ENCODE results near the gene STPG3.

DNA sequence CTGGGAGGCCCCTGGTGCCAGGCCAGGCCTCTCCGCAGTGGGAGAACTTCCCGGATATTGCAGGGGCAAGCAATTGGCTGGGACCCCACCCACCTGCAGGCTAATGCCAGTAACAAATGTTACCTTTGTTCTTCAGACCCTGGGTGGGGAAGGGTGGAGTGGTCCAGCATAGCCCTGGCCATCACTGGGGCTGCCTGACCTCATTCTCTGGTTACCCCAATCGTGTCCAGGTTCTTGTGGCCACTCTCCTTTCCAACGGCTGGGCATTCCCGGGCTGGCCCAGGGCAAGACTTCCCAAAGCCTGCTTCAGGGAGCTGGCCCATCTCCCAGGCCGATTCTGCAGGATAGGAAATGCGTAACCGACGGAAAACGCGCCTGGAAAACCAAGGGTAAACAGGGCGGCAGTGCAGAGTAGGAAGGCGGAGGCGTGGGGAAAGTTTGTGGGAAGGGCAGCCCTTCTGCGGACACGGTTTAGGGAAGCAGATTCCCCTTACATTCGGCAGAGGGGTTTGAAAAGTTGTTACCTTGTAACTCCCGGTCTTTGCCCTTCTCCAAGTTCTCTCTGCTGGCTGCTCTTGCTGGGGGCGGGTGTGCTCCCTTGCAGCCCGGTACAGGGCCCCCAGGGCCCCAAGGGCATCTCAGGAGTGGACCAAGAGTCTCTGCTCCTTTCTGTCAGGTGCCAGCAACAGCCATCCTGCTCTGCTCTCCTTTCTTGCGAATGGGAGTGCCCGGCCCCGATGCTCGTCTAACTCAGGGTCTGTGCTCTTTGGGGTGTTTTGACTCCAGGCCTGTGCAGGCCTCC lies 47.5 kb downstream of the STPG3 start:
- TF ChIP-seq, protein P1, sequence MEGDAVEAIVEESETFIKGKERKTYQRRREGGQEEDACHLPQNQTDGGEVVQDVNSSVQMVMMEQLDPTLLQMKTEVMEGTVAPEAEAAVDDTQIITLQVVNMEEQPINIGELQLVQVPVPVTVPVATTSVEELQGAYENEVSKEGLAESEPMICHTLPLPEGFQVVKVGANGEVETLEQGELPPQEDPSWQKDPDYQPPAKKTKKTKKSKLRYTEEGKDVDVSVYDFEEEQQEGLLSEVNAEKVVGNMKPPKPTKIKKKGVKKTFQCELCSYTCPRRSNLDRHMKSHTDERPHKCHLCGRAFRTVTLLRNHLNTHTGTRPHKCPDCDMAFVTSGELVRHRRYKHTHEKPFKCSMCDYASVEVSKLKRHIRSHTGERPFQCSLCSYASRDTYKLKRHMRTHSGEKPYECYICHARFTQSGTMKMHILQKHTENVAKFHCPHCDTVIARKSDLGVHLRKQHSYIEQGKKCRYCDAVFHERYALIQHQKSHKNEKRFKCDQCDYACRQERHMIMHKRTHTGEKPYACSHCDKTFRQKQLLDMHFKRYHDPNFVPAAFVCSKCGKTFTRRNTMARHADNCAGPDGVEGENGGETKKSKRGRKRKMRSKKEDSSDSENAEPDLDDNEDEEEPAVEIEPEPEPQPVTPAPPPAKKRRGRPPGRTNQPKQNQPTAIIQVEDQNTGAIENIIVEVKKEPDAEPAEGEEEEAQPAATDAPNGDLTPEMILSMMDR (IDR thresholded peaks at IDR 0.05), result no peak
- TF ChIP-seq, protein P2, sequence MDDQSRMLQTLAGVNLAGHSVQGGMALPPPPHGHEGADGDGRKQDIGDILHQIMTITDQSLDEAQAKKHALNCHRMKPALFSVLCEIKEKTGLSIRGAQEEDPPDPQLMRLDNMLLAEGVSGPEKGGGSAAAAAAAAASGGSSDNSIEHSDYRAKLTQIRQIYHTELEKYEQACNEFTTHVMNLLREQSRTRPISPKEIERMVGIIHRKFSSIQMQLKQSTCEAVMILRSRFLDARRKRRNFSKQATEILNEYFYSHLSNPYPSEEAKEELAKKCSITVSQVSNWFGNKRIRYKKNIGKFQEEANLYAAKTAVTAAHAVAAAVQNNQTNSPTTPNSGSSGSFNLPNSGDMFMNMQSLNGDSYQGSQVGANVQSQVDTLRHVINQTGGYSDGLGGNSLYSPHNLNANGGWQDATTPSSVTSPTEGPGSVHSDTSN (IDR thresholded peaks at IDR 0.05), result no peak
- no peak for TF ChIP-seq EZH2phosphoT487 (IDR thresholded peaks at IDR 0.05; ENCODE audit: borderline replicate concordance, low read depth)
- no peak for TF ChIP-seq JUND (IDR thresholded peaks at IDR 0.05)
- no peak for TF ChIP-seq YY1 (IDR thresholded peaks at IDR 0.05; ENCODE audit: low read depth)
- TF ChIP-seq, protein P3, sequence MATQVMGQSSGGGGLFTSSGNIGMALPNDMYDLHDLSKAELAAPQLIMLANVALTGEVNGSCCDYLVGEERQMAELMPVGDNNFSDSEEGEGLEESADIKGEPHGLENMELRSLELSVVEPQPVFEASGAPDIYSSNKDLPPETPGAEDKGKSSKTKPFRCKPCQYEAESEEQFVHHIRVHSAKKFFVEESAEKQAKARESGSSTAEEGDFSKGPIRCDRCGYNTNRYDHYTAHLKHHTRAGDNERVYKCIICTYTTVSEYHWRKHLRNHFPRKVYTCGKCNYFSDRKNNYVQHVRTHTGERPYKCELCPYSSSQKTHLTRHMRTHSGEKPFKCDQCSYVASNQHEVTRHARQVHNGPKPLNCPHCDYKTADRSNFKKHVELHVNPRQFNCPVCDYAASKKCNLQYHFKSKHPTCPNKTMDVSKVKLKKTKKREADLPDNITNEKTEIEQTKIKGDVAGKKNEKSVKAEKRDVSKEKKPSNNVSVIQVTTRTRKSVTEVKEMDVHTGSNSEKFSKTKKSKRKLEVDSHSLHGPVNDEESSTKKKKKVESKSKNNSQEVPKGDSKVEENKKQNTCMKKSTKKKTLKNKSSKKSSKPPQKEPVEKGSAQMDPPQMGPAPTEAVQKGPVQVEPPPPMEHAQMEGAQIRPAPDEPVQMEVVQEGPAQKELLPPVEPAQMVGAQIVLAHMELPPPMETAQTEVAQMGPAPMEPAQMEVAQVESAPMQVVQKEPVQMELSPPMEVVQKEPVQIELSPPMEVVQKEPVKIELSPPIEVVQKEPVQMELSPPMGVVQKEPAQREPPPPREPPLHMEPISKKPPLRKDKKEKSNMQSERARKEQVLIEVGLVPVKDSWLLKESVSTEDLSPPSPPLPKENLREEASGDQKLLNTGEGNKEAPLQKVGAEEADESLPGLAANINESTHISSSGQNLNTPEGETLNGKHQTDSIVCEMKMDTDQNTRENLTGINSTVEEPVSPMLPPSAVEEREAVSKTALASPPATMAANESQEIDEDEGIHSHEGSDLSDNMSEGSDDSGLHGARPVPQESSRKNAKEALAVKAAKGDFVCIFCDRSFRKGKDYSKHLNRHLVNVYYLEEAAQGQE (IDR thresholded peaks at IDR 0.05; ENCODE audit: low read depth, low read length), result no peak
- TF ChIP-seq TEAD4 (IDR thresholded peaks at IDR 0.05; ENCODE audit: borderline replicate concordance, insufficient read depth), result no peak
- TF ChIP-seq, protein P4, sequence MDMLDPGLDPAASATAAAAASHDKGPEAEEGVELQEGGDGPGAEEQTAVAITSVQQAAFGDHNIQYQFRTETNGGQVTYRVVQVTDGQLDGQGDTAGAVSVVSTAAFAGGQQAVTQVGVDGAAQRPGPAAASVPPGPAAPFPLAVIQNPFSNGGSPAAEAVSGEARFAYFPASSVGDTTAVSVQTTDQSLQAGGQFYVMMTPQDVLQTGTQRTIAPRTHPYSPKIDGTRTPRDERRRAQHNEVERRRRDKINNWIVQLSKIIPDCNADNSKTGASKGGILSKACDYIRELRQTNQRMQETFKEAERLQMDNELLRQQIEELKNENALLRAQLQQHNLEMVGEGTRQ (IDR thresholded peaks at IDR 0.05; ENCODE audit: borderline replicate concordance, low read depth, low read length), result no peak
- TF ChIP-seq, protein P5, sequence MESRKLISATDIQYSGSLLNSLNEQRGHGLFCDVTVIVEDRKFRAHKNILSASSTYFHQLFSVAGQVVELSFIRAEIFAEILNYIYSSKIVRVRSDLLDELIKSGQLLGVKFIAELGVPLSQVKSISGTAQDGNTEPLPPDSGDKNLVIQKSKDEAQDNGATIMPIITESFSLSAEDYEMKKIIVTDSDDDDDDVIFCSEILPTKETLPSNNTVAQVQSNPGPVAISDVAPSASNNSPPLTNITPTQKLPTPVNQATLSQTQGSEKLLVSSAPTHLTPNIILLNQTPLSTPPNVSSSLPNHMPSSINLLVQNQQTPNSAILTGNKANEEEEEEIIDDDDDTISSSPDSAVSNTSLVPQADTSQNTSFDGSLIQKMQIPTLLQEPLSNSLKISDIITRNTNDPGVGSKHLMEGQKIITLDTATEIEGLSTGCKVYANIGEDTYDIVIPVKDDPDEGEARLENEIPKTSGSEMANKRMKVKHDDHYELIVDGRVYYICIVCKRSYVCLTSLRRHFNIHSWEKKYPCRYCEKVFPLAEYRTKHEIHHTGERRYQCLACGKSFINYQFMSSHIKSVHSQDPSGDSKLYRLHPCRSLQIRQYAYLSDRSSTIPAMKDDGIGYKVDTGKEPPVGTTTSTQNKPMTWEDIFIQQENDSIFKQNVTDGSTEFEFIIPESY (IDR thresholded peaks at IDR 0.05; ENCODE audit: borderline replicate concordance, low read depth), result no peak
- no peak for TF ChIP-seq FOXM1 (IDR thresholded peaks at IDR 0.05; ENCODE audit: low read depth)
- no peak for TF ChIP-seq POLR2AphosphoS5 (IDR thresholded peaks at IDR 0.05; ENCODE audit: low read depth, low read length)
- no peak for TF ChIP-seq MXI1 (IDR thresholded peaks at IDR 0.05; ENCODE audit: low read depth, low read length)
- TF ChIP-seq EP300 (IDR thresholded peaks at IDR 0.05; ENCODE audit: borderline replicate concordance in 1 of 2, low read depth in 1 of 2, low read length in 1 of 2), result no peak
- no peak for TF ChIP-seq NRF1 (IDR thresholded peaks at IDR 0.05; ENCODE audit: low read depth, low read length)

Data from SK-N-SH (cell line).